ENCODE results near the gene MTG1.

GRCh38 chr10:133461841-133462240 lies 67.9 kb downstream of the MTG1 start:
- TF ChIP-seq TSHZ2 (CRISPR knock-in tag; IDR thresholded peaks at IDR 0.05), result no peak
- no peak for TF ChIP-seq PATZ1 (CRISPR knock-in tag; IDR thresholded peaks at IDR 0.05; ENCODE audit: borderline replicate concordance)
- TF ChIP-seq ZNF8 (CRISPR knock-in tag; IDR thresholded peaks at IDR 0.05), result no peak
- no peak for TF ChIP-seq RARB (CRISPR knock-in tag; IDR thresholded peaks at IDR 0.05)
- TF ChIP-seq CSRNP3 (CRISPR knock-in tag; IDR thresholded peaks at IDR 0.05), result no peak
- TF ChIP-seq POU6F1 (CRISPR knock-in tag; IDR thresholded peaks at IDR 0.05; ENCODE audit: borderline replicate concordance, low read depth), result no peak
- TF ChIP-seq ZFP3 (CRISPR knock-in tag; IDR thresholded peaks at IDR 0.05), result no peak
- TF ChIP-seq ARNTL (CRISPR knock-in tag; IDR thresholded peaks at IDR 0.05; ENCODE audit: borderline replicate concordance, low read depth), result no peak

Measured in SK-N-SH treated with all-trans-retinoic acid at 6 μM for 48 hours (cell line).